ENCODE measurements around the gene CENPQ. TPM values are rescaled to one million over a fixed set of nuclear protein-coding genes. Genes with fewer than 3 reads are reported as not detected.

CENPQ gene
- total RNA-seq, 1 experiment from 2014 or later = 5.5 TPM

- ATAC-seq = no peak
- CTCF ChIA-PET = no interaction called here
- no peaks in the 10 kb centered on the region for H3K36me3 ChIP-seq (ENCODE audit: control insufficient read depth, insufficient read depth, low read length)
- H3K27me3 ChIP-seq (ENCODE audit: control insufficient read depth, insufficient read depth, low read length) = no peaks in the 10 kb centered on the region
- BruUV-seq (replicated peaks) = no TSS peak
- no peak overlapping the region for H3K27ac ChIP-seq (ENCODE audit: low read length)
- H3K4me1 ChIP-seq (ENCODE audit: control insufficient read depth, insufficient read depth, low read length) = no peaks in the 10 kb centered on the region
- in situ Hi-C loops (cut with HindIII; ENCODE audit: low pct_unique_long_range_greater_than_20kb, low sequenced_read_pairs) (no loop called here), intact Hi-C loops (cut with micrococcal nuclease; ENCODE audit: unreplicated experiment) (no loop called here)
- no peaks in the 10 kb centered on the region for H3K9me3 ChIP-seq (ENCODE audit: control insufficient read depth, insufficient read depth, low read depth, low read length)
- POLR2A ChIA-PET = interaction anchor here (0.6 kb wide), 1 partner anchor 872 kb away, joined by 3 read pairs; no protein-coding TSS in a partner anchor
- no peak for DNase-seq (ENCODE audit: low read depth, low spot score)
- H3K4me3 ChIP-seq (ENCODE audit: low read depth in 2 of 2, low read length in 2 of 2) = no peak overlapping the region
- TF ChIP-seq REST (IDR thresholded peaks at IDR 0.05; ENCODE audit: insufficient read depth in 1 of 2, low read depth in 2 of 2, low read length in 1 of 2) (no peak), POLR2AphosphoS5 (IDR thresholded peaks at IDR 0.05; ENCODE audit: low read depth, low read length) (no peak)
Observed at GRCh38 chr6:49517919-49518318, 54.7 kb downstream of the CENPQ start.

- TF ChIP-seq TCF7L2 (IDR thresholded peaks at IDR 0.05; ENCODE audit: low read depth, low read length) (no peak), SIN3A (IDR thresholded peaks at IDR 0.05; ENCODE audit: borderline replicate concordance, insufficient read depth, low read depth, low read length) (no peak), REST (IDR thresholded peaks at IDR 0.05; ENCODE audit: insufficient read depth in 1 of 2, low read depth in 2 of 2, low read length in 1 of 2) (no peak), POLR2AphosphoS5 (IDR thresholded peaks at IDR 0.05; ENCODE audit: low read depth, low read length) (no peak)
- TF ChIP-seq, protein P1, sequence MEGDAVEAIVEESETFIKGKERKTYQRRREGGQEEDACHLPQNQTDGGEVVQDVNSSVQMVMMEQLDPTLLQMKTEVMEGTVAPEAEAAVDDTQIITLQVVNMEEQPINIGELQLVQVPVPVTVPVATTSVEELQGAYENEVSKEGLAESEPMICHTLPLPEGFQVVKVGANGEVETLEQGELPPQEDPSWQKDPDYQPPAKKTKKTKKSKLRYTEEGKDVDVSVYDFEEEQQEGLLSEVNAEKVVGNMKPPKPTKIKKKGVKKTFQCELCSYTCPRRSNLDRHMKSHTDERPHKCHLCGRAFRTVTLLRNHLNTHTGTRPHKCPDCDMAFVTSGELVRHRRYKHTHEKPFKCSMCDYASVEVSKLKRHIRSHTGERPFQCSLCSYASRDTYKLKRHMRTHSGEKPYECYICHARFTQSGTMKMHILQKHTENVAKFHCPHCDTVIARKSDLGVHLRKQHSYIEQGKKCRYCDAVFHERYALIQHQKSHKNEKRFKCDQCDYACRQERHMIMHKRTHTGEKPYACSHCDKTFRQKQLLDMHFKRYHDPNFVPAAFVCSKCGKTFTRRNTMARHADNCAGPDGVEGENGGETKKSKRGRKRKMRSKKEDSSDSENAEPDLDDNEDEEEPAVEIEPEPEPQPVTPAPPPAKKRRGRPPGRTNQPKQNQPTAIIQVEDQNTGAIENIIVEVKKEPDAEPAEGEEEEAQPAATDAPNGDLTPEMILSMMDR (IDR thresholded peaks at IDR 0.05) = no peak
- ChIA-PET POLR2A (no interaction called here), CTCF (no interaction called here)
- ATAC-seq (no peak), DNase-seq (ENCODE audit: low read depth, low spot score) (no peak)
- no peaks in the 10 kb centered on the region for H3K9me3 ChIP-seq (ENCODE audit: control insufficient read depth, insufficient read depth, low read depth, low read length)
- H3K4me1 ChIP-seq (ENCODE audit: control insufficient read depth, insufficient read depth, low read length) = no peaks in the 10 kb centered on the region
- in situ Hi-C loops (cut with HindIII; ENCODE audit: low pct_unique_long_range_greater_than_20kb, low sequenced_read_pairs) = no loop called here
- intact Hi-C loops (cut with micrococcal nuclease; ENCODE audit: unreplicated experiment) = no loop called here
- BruUV-seq (replicated peaks) = no TSS peak
- no peak overlapping the region for H3K27ac ChIP-seq (ENCODE audit: low read length)
- H3K36me3 ChIP-seq (ENCODE audit: control insufficient read depth, insufficient read depth, low read length) = no peaks in the 10 kb centered on the region
- H3K4me3 ChIP-seq (ENCODE audit: low read depth in 2 of 2, low read length in 2 of 2) = no peak overlapping the region
- no peaks in the 10 kb centered on the region for H3K27me3 ChIP-seq (ENCODE audit: control insufficient read depth, insufficient read depth, low read length)
Observed at GRCh38 chr6:49519660-49520059, 56.5 kb downstream of the CENPQ start.

All from Panc1 (cell line).